Stimulated activated CD4-positive, alpha-beta T cell treated with anti-CD3 and anti-CD28 coated beads, Interleukin-15, amount 100 ng/mL, for 48 hours (primary cell): Measurements from ENCODE around the gene MGST3.
"Not testable (repeated sequence)": the region's sequence is repeated elsewhere in the genome, so short reads cannot be mapped to it uniquely, and the experiment has no call there.

Experiments
- DNase-seq, 2 donors: peaks; one replicate each; pipeline ENCODE4 v3.0.0-alpha.2; 2020; ENCODE audit warnings: low read depth in 2 of 2

Gene MGST3

GRCh38 chr1:165629151-165629550 is 1.9 kb upstream of the MGST3 start:
- no peak for DNase-seq

GRCh38 chr1:165629848-165630628 is 996 bp upstream of the MGST3 start:
- no peak for DNase-seq

- DNase-seq, result peak in 1 of 2 donors; percentile 28
Measured at GRCh38 chr1:165631342-165632151, 513 bp downstream of the MGST3 start.

- DNase-seq, result no peak
Measured at GRCh38 chr1:165632152-165632469, 1.1 kb downstream of the MGST3 start.

GRCh38 chr1:165632491-165632890 is 1.5 kb downstream of the MGST3 start:
- DNase-seq, result no peak

GRCh38 chr1:165633614-165634013 is 2.6 kb downstream of the MGST3 start:
- DNase-seq, result no peak

- DNase-seq, result no peak
Measured at GRCh38 chr1:165634154-165634921, 3.3 kb downstream of the MGST3 start.

- DNase-seq, result no peak
Measured at GRCh38 chr1:165635329-165635728, 4.3 kb downstream of the MGST3 start.

GRCh38 chr1:165635823-165636222 is 4.8 kb downstream of the MGST3 start:
- DNase-seq, result no peak

- DNase-seq, result no peak
Measured at GRCh38 chr1:165637427-165637826, 6.4 kb downstream of the MGST3 start.

GRCh38 chr1:165638211-165638610 is 7.2 kb downstream of the MGST3 start:
- not testable (repeated sequence) for DNase-seq

- DNase-seq, result no peak
Measured at GRCh38 chr1:165639821-165640623, 9.0 kb downstream of the MGST3 start.

- DNase-seq, result no peak
Measured at GRCh38 chr1:165641231-165641987, 10.4 kb downstream of the MGST3 start.

- no peak for DNase-seq
Measured at GRCh38 chr1:165644064-165644735, 13.2 kb downstream of the MGST3 start.

- DNase-seq, result no peak
Measured at GRCh38 chr1:165645654-165646366, 14.8 kb downstream of the MGST3 start.

- no peak for DNase-seq
Measured at GRCh38 chr1:165647517-165647916, 16.5 kb downstream of the MGST3 start.

GRCh38 chr1:165647970-165648369 is 16.9 kb downstream of the MGST3 start:
- no peak for DNase-seq

- DNase-seq, result no peak
Measured at GRCh38 chr1:165648919-165649572, 18.0 kb downstream of the MGST3 start.

- DNase-seq, result no peak
Measured at GRCh38 chr1:165650981-165651625, 20.1 kb downstream of the MGST3 start.
